ENCODE results near the gene GFRA1. TPM values are rescaled to one million over a fixed set of nuclear protein-coding genes. Genes with fewer than 3 reads are reported as not detected.
A peak's percentile ranks its signal among the peaks of the same experiment; 100 is the strongest.

The GFRA1 gene
- total and polyA plus RNA-seq, 2 experiments from 2014 or later: 0.48 to 2.9 TPM

GRCh38 chr10:116120688-116121455 is 152.1 kb downstream of the GFRA1 start:
- Histone ChIP-seq H3K27ac (no peak overlapping the region), H3K9me3 (ENCODE audit: low read depth) (no peaks in the 10 kb centered on the region), H4K20me1 (ENCODE audit: insufficient read depth, poor library complexity, severe bottlenecking) (no peaks in the 10 kb centered on the region), H2AFZ (no peak overlapping the region), H3K4me3 (no peak overlapping the region), H3K27me3 (no peaks in the 10 kb centered on the region), H3K79me2 (no peaks in the 10 kb centered on the region), H3K9me2 (replicated peaks; ENCODE audit: insufficient read depth) (no peaks in the 10 kb centered on the region), H3K4me1 (ENCODE audit: insufficient read depth) (no peaks in the 10 kb centered on the region), H3K36me3 (replicated peaks; ENCODE audit: insufficient read depth, low read depth) (no peaks in the 10 kb centered on the region), H3K4me2 (no peak overlapping the region)
- TF ChIP-seq, protein P1, sequence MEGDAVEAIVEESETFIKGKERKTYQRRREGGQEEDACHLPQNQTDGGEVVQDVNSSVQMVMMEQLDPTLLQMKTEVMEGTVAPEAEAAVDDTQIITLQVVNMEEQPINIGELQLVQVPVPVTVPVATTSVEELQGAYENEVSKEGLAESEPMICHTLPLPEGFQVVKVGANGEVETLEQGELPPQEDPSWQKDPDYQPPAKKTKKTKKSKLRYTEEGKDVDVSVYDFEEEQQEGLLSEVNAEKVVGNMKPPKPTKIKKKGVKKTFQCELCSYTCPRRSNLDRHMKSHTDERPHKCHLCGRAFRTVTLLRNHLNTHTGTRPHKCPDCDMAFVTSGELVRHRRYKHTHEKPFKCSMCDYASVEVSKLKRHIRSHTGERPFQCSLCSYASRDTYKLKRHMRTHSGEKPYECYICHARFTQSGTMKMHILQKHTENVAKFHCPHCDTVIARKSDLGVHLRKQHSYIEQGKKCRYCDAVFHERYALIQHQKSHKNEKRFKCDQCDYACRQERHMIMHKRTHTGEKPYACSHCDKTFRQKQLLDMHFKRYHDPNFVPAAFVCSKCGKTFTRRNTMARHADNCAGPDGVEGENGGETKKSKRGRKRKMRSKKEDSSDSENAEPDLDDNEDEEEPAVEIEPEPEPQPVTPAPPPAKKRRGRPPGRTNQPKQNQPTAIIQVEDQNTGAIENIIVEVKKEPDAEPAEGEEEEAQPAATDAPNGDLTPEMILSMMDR (IDR thresholded peaks at IDR 0.05; ENCODE audit: poor library complexity): peak; percentile 38
- no peak for TF ChIP-seq EZH2phosphoT487 (IDR thresholded peaks at IDR 0.05; ENCODE audit: low read depth, severe bottlenecking, unreplicated experiment)
- 54% methylated on average over 12 of the region's 12 CpGs for WGBS (ENCODE audit: low lambda C conversion rate, missing lambda C conversion rate)
- DNase-seq (ENCODE audit: low spot score): no peak

DNA sequence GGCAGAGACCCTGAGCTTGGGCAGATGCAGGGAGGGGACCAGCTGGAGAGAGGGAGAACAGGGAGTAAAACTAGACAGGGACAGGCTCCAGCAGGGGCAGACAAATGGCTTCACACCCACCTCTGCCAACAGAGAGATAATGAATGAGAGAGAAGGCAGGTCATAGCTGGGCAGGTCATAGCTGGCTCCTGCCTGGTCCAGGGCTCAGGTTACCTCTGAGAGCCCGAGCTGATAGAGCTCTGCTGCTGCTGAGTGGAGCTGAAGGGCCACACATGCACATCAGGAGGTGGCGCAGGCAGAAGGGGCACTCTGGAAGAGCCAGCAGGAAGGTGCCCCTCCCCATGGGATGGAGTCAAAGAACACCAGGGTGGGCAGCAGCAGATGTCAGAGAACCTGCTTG is 154.2 kb downstream of the GFRA1 start:
- WGBS (ENCODE audit: low lambda C conversion rate, missing lambda C conversion rate): 74% methylated on average over 2 of the region's 2 CpGs
- no peak for DNase-seq (ENCODE audit: low spot score)
- H2AFZ ChIP-seq: no peak overlapping the region
- no peaks in the 10 kb centered on the region for H3K27me3 ChIP-seq
- H4K20me1 ChIP-seq (ENCODE audit: insufficient read depth, poor library complexity, severe bottlenecking): no peaks in the 10 kb centered on the region
- H3K4me1 ChIP-seq (ENCODE audit: insufficient read depth): no peaks in the 10 kb centered on the region
- no peaks in the 10 kb centered on the region for H3K36me3 ChIP-seq (replicated peaks; ENCODE audit: insufficient read depth, low read depth)
- H3K9me3 ChIP-seq (ENCODE audit: low read depth): no peaks in the 10 kb centered on the region
- H3K79me2 ChIP-seq: no peaks in the 10 kb centered on the region
- no peak for TF ChIP-seq EZH2 (IDR thresholded peaks at IDR 0.05; ENCODE audit: borderline replicate concordance)
- TF ChIP-seq, protein P1 (IDR thresholded peaks at IDR 0.05; ENCODE audit: poor library complexity): no peak
- no peak for TF ChIP-seq EZH2phosphoT487 (IDR thresholded peaks at IDR 0.05; ENCODE audit: low read depth, severe bottlenecking, unreplicated experiment)
- H3K4me3 ChIP-seq: no peak overlapping the region
- H3K4me2 ChIP-seq: no peak overlapping the region
- H3K9me2 ChIP-seq (replicated peaks; ENCODE audit: insufficient read depth): no peaks in the 10 kb centered on the region
- H3K27ac ChIP-seq: no peak overlapping the region

DNA sequence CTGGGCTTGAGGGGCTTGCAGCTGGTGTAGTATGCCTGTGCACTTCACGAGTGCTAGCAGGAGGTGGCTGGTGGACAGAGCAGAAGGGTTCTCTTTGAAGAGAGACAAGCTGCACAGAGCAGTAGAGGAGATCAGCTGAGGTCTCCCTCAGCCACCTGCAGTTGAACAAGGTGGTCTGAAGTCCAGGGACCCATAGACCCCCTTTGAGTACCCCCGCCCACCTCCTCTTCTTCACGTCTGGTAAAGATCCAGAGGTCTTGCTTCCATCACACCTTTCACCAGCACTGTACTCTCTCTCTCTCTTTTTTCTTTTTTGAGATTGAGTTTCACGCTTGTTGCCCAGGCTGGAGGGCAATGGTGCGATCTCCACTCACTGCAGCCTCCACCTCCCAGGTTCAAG is 157.2 kb downstream of the GFRA1 start:
- Histone ChIP-seq H3K27me3 (no peaks in the 10 kb centered on the region), H2AFZ (no peak overlapping the region), H3K4me2 (no peak overlapping the region), H3K79me2 (no peaks in the 10 kb centered on the region), H3K4me1 (ENCODE audit: insufficient read depth) (no peaks in the 10 kb centered on the region), H3K27ac (no peak overlapping the region), H3K4me3 (no peak overlapping the region), H3K9me3 (ENCODE audit: low read depth) (no peaks in the 10 kb centered on the region), H4K20me1 (ENCODE audit: insufficient read depth, poor library complexity, severe bottlenecking) (no peaks in the 10 kb centered on the region), H3K36me3 (replicated peaks; ENCODE audit: insufficient read depth, low read depth) (no peaks in the 10 kb centered on the region), H3K9me2 (replicated peaks; ENCODE audit: insufficient read depth) (no peaks in the 10 kb centered on the region)
- whole genome bisulfite sequencing (ENCODE audit: low lambda C conversion rate, missing lambda C conversion rate): 89% methylated on average over 5 of the region's 5 CpGs
- DNase-seq (ENCODE audit: low spot score): no peak
- TF ChIP-seq, protein P1 (IDR thresholded peaks at IDR 0.05; ENCODE audit: poor library complexity): no peak
- no peak for TF ChIP-seq EZH2phosphoT487 (IDR thresholded peaks at IDR 0.05; ENCODE audit: low read depth, severe bottlenecking, unreplicated experiment)
- TF ChIP-seq EZH2 (IDR thresholded peaks at IDR 0.05; ENCODE audit: borderline replicate concordance): no peak

Measured in hepatocyte (in vitro differentiated cells).